SK-N-SH (cell line): Measurements from ENCODE around the gene AXIN2. TPM values are rescaled to one million over a fixed set of nuclear protein-coding genes. Genes with fewer than 3 reads are reported as not detected.

Experiments used
- CTCF ChIA-PET: fragments of 300-600, 350-600 bp; formaldehyde crosslinking; extraction: SDS; loops from one replicate; lab custom pipeline; 2021; lab: Yijun Ruan, JAX
- POLR2A ChIA-PET: fragments of 350-600 bp; sonication (Branson Sonifier 250); formaldehyde crosslinking; extraction: SDS; loops from one replicate; lab custom pipeline; 2020; ENCODE audit warnings: antibody characterized with exemption, inconsistent platforms; lab: Yijun Ruan, JAX
- DNase-seq: peaks from one replicate; pipeline ENCODE4 v3.0.0; 2012
- H2AFZ ChIP-seq: fragments of 200-600 bp; sonication (generic); 2 replicates; pipeline ENCODE4 v1.8.1; 2016; ENCODE audit warnings: antibody characterized with exemption, mild to moderate bottlenecking, low read depth
- H3F3A ChIP-seq: fragments of 200-600 bp; sonication (generic); replicated peaks from 2 replicates; pipeline ENCODE3; 2016; ENCODE audit warnings: antibody characterized with exemption, mild to moderate bottlenecking; ENCODE audit not compliant: insufficient read depth
- H3K27ac ChIP-seq, 2 experiments: fragments of 200-500 bp in 1 of 2; fragments of 200-600 bp in 1 of 2; sonication (Bioruptor generic) in 1 of 2; sonication (generic), shearing (Covaris generic) in 1 of 2; 2 replicates each; pipeline versions ENCODE4 v1.5.1 to v1.6.1; 2014 to 2016; ENCODE audit warnings: low read depth in 2 of 2, inconsistent platforms in 1 of 2, low read length in 1 of 2, mild to moderate bottlenecking in 1 of 2, mixed read lengths in 1 of 2
- H3K27me3 ChIP-seq: fragments of 200-600 bp; sonication (generic), shearing (Covaris generic); 2 replicates; pipeline ENCODE4 v1.6.1; 2016; ENCODE audit warnings: mixed run types; ENCODE audit not compliant: insufficient read depth
- H3K36me3 ChIP-seq, 2 experiments: fragments of 200-500 bp in 1 of 2; fragments of 200-600 bp in 1 of 2; sonication (Bioruptor generic) in 1 of 2; sonication (generic) in 1 of 2; replicated peaks in 1 of 2; 2 replicates each; pipeline versions ENCODE3 to v1.5.1; 2014 to 2016; ENCODE audit warnings: low read length in 1 of 2, mild to moderate bottlenecking in 1 of 2; ENCODE audit not compliant: insufficient read depth in 2 of 2, control insufficient read depth in 1 of 2
- H3K4me1 ChIP-seq, 2 experiments: fragments of 200-500 bp in 1 of 2; fragments of 200-600 bp in 1 of 2; sonication (Bioruptor generic) in 1 of 2; sonication (generic), shearing (Covaris generic) in 1 of 2; 2 replicates each; pipeline versions ENCODE4 v1.5.1 to v1.6.1; 2014 to 2016; ENCODE audit warnings: low read depth in 1 of 2, low read length in 1 of 2, mixed run types in 1 of 2; ENCODE audit not compliant: insufficient read depth in 2 of 2, control insufficient read depth in 1 of 2
- H3K4me2 ChIP-seq: fragments of 200-600 bp; sonication (generic), shearing (Covaris generic); 2 replicates; pipeline ENCODE4 v1.6.1; 2017; ENCODE audit warnings: mixed run types
- H3K4me3 ChIP-seq, 2 experiments: fragments of 200-500 bp in 1 of 2; fragments of 200-600 bp in 1 of 2; sonication (Bioruptor generic) in 1 of 2; sonication (generic), shearing (Covaris generic) in 1 of 2; 2 replicates each; pipeline versions ENCODE4 v1.5.1 to v1.8.1; 2014 to 2016; ENCODE audit warnings: low read depth in 2 of 2, inconsistent platforms in 1 of 2, low read length in 1 of 2, mild to moderate bottlenecking in 1 of 2, mixed read lengths in 1 of 2, moderate library complexity in 1 of 2
- H3K79me2 ChIP-seq: fragments of 200-600 bp; sonication (generic); 2 replicates; pipeline ENCODE4 v1.8.1; 2017; ENCODE audit warnings: mild to moderate bottlenecking; ENCODE audit not compliant: insufficient read depth
- H3K9ac ChIP-seq: fragments of 200-600 bp; sonication (generic); 2 replicates; pipeline ENCODE4 v1.6.1; 2017; ENCODE audit warnings: mixed run types
- H3K9me2 ChIP-seq: fragments of 200-600 bp; sonication (generic); 2 replicates; pipeline ENCODE4 v1.6.1; 2017; ENCODE audit warnings: mixed run types
- H3K9me3 ChIP-seq: fragments of 200-600 bp; sonication (generic); 2 replicates; pipeline ENCODE4 v1.6.1; 2017; ENCODE audit warnings: mixed run types, mild to moderate bottlenecking, moderate library complexity
- H4K20me1 ChIP-seq: fragments of 200-600 bp; sonication (generic); 2 replicates; pipeline ENCODE4 v1.6.1; 2017; ENCODE audit warnings: mild to moderate bottlenecking, mixed run types; ENCODE audit not compliant: insufficient read depth
- ELF1 ChIP-seq: IDR thresholded peaks from 2 replicates; pipeline ENCODE4 v1.4.0; 2012
- FOXJ3 ChIP-seq: sonication (generic); formaldehyde crosslinking; IDR thresholded peaks from 2 replicates; pipeline ENCODE4 v1.5.1; 2020; ENCODE audit warnings: mild to moderate bottlenecking, missing genetic modification reagents
- JUND ChIP-seq: IDR thresholded peaks from 2 replicates; pipeline ENCODE4 v1.4.0; 2012
- TAF1 ChIP-seq: IDR thresholded peaks from 2 replicates; pipeline ENCODE4 v1.6.1; 2012; ENCODE audit warnings: low read depth, mild to moderate bottlenecking, low read length, moderate library complexity, borderline replicate concordance
- WGBS: methylation state at CpG from one replicate; pipeline ENCODE4 v1.1.6; 2017; ENCODE audit warnings: low lambda C conversion rate; 5-methylcytosine and 5-hydroxymethylcytosine counted together
- polyA plus RNA-seq, 3 experiments: library from polyadenylated mRNA; depleted of rRNA; stranded (reverse); fragments of >200 nt; gene quantifications; 2 replicates each; pipeline ENCODE4 v1.2.3, GENCODE V29; 2012
- TF ChIP-seq, protein P1 (sequence below): fragments of 150-350 bp; IDR thresholded peaks from 2 replicates; pipeline ENCODE4 v1.6.1; 2017; ENCODE audit warnings: antibody characterized with exemption, low read length, low read depth, borderline replicate concordance
- TF ChIP-seq, protein P2 (sequence below): IDR thresholded peaks from 2 replicates; pipeline ENCODE4 v1.6.1; 2012; ENCODE audit warnings: mild to moderate bottlenecking, low read depth, low read length, moderate library complexity
- TF ChIP-seq, protein P3 (sequence below): fragments of 200-600 bp; sonication (generic); IDR thresholded peaks from 2 replicates; pipeline ENCODE4 v1.6.1; 2017; ENCODE audit warnings: antibody characterized with exemption, mild to moderate bottlenecking, moderate library complexity
- TF ChIP-seq, protein P4 (sequence below): IDR thresholded peaks from 2 replicates; pipeline ENCODE4 v1.4.0; 2012; ENCODE audit warnings: low read depth

Gene AXIN2
- polyA plus RNA-seq, 1 of the 3 experiments (the other 2 are of a cell fraction), result 8.3 TPM

DNA sequence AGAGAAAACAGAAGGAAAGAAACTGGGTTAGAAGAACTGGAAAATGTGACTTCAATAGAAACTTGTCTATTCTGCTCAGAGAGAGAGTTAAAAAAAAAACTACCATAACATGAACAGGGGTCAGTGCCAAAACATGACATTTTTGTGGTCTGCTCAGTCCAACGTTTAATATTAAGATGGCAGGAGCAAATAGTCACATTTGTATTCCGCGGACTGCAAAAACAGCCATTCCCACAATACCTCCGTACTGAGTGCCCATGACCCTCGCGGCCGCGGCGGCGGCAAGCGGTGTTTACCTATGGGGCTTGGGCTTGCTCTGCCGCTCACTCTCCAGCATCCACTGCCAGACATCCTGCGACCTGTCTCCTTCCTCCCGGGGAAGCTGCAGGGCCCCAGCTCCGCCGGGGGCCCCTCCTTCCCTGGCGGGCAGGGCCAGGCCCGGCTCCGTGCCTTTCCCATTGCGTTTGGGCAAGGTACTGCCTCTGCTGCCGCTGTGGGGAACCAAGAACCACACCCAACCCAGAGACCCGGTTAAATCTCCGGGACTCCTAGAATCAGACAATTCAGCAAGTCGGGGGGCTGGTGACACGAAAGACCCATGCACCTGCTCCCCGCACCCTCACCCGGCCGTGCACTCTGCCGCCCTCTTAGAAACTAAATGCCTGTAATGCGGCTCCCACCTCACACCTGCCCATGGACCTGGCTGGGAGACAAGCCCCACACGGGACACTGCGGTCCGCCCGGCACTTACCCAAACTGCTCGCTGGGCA is 24.7 kb downstream of the AXIN2 start:
- H3K27ac ChIP-seq, result no peak overlapping the region
- no peak overlapping the region for H3K4me2 ChIP-seq
- H3K79me2 ChIP-seq, result no peaks in the 10 kb centered on the region
- H3K9me3 ChIP-seq, result no peaks in the 10 kb centered on the region
- peaks cover 0 to 12% of the 10 kb centered on the region in 2 experiments; a peak in 2 of 4 replicates for H3K4me1 ChIP-seq
- no peak overlapping the region for H3K9ac ChIP-seq
- TF ChIP-seq, protein P1, sequence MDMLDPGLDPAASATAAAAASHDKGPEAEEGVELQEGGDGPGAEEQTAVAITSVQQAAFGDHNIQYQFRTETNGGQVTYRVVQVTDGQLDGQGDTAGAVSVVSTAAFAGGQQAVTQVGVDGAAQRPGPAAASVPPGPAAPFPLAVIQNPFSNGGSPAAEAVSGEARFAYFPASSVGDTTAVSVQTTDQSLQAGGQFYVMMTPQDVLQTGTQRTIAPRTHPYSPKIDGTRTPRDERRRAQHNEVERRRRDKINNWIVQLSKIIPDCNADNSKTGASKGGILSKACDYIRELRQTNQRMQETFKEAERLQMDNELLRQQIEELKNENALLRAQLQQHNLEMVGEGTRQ, result no peak
- TF ChIP-seq, protein P2, sequence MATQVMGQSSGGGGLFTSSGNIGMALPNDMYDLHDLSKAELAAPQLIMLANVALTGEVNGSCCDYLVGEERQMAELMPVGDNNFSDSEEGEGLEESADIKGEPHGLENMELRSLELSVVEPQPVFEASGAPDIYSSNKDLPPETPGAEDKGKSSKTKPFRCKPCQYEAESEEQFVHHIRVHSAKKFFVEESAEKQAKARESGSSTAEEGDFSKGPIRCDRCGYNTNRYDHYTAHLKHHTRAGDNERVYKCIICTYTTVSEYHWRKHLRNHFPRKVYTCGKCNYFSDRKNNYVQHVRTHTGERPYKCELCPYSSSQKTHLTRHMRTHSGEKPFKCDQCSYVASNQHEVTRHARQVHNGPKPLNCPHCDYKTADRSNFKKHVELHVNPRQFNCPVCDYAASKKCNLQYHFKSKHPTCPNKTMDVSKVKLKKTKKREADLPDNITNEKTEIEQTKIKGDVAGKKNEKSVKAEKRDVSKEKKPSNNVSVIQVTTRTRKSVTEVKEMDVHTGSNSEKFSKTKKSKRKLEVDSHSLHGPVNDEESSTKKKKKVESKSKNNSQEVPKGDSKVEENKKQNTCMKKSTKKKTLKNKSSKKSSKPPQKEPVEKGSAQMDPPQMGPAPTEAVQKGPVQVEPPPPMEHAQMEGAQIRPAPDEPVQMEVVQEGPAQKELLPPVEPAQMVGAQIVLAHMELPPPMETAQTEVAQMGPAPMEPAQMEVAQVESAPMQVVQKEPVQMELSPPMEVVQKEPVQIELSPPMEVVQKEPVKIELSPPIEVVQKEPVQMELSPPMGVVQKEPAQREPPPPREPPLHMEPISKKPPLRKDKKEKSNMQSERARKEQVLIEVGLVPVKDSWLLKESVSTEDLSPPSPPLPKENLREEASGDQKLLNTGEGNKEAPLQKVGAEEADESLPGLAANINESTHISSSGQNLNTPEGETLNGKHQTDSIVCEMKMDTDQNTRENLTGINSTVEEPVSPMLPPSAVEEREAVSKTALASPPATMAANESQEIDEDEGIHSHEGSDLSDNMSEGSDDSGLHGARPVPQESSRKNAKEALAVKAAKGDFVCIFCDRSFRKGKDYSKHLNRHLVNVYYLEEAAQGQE, result no peak
- no peak for TF ChIP-seq TAF1
- no peaks in the 10 kb centered on the region for H3F3A ChIP-seq
- H3K27me3 ChIP-seq, result no peaks in the 10 kb centered on the region
- DNase-seq, result no peak
- CTCF ChIA-PET, result no interaction called here
- POLR2A ChIA-PET, result no interaction called here
- 97% methylated on average over 25 of the region's 35 CpGs for WGBS
- no peak overlapping the region for H2AFZ ChIP-seq
- peaks cover 33 to 76% of the 10 kb centered on the region in 2 experiments for H3K36me3 ChIP-seq
- no peak overlapping the region for H3K4me3 ChIP-seq
- H4K20me1 ChIP-seq, result no peaks in the 10 kb centered on the region
- H3K9me2 ChIP-seq, result no peaks in the 10 kb centered on the region

DNA sequence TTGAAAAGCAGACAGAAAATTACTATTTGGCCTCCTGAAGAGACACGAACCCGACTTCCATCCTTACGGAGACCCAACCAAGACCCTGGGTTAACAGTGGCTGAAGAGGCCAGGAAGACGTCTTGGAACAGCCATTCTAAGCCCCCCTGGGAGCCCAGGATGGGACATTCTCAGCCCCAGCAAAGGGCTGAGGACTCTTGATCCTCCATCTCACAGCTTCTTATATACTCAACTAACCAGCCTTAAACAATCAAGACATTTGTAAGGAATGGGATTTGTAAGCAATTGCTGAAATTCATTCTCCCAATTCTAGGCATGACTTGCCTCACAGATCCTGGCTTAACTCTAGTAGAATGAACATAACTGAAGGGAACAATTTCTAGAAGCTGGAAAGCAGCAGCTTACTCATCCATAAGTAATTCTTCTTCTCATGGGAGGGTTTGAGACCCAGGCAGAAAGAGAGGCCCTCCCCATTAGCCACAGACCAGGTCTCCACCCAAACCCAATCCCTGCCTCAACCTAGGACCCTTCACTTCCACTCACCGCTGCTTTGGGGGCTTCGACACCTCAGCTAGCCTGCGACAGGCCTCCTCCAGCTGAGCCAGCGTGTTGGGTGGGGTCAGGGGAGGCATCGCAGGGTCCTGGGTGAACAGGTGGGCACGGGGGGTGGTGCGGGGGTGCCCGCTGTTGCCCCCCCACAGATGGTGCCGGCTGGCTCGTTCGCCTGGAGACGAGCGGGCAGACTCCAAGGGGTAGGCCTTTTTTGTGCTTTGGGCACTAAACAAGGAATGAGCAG is 25.5 kb downstream of the AXIN2 start:
- Histone ChIP-seq H3K36me3 (peaks cover 33 to 73% of the 10 kb centered on the region in 2 experiments), H3F3A (no peaks in the 10 kb centered on the region), H3K79me2 (no peaks in the 10 kb centered on the region), H3K27ac (no peak overlapping the region), H4K20me1 (no peaks in the 10 kb centered on the region), H3K4me1 (peaks cover 0 to 20% of the 10 kb centered on the region in 2 experiments; a peak in 2 of 4 replicates), H3K9me3 (no peaks in the 10 kb centered on the region), H2AFZ (no peak overlapping the region), H3K27me3 (no peaks in the 10 kb centered on the region), H3K9ac (no peak overlapping the region), H3K9me2 (no peaks in the 10 kb centered on the region), H3K4me2 (no peak overlapping the region), H3K4me3 (no peak overlapping the region)
- DNase-seq, result no peak
- ChIA-PET POLR2A (no interaction called here), CTCF (interaction anchor here (0.8 kb wide), 1 partner anchor 242 kb away, joined by 4 read pairs; no protein-coding TSS in a partner anchor)
- WGBS, result 89% methylated on average over 17 of the region's 17 CpGs
- TF ChIP-seq ELF1, result no peak
- TF ChIP-seq JUND, result no peak
- TF ChIP-seq, protein P3, sequence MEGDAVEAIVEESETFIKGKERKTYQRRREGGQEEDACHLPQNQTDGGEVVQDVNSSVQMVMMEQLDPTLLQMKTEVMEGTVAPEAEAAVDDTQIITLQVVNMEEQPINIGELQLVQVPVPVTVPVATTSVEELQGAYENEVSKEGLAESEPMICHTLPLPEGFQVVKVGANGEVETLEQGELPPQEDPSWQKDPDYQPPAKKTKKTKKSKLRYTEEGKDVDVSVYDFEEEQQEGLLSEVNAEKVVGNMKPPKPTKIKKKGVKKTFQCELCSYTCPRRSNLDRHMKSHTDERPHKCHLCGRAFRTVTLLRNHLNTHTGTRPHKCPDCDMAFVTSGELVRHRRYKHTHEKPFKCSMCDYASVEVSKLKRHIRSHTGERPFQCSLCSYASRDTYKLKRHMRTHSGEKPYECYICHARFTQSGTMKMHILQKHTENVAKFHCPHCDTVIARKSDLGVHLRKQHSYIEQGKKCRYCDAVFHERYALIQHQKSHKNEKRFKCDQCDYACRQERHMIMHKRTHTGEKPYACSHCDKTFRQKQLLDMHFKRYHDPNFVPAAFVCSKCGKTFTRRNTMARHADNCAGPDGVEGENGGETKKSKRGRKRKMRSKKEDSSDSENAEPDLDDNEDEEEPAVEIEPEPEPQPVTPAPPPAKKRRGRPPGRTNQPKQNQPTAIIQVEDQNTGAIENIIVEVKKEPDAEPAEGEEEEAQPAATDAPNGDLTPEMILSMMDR, result no peak
- TF ChIP-seq FOXJ3 (CRISPR knock-in tag), result no peak
- TF ChIP-seq, protein P4, sequence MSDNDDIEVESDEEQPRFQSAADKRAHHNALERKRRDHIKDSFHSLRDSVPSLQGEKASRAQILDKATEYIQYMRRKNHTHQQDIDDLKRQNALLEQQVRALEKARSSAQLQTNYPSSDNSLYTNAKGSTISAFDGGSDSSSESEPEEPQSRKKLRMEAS, result no peak
